IPS-20b (cell line): ENCODE measurements around the gene ABCB8.
"Not testable (repeated sequence)": the region's sequence is repeated elsewhere in the genome, so short reads cannot be mapped to it uniquely, and the experiment has no call there.

Source experiments
- H3K27ac ChIP-seq: one replicate; pipeline ENCODE4 v1.5.1; 2013; ENCODE audit warnings: low read length
- H3K27me3 ChIP-seq: 2 replicates; pipeline ENCODE4 v1.6.1; 2013; ENCODE audit warnings: mild to moderate bottlenecking, low read length, inconsistent platforms; ENCODE audit not compliant: insufficient read depth
- H3K36me3 ChIP-seq: 2 replicates; pipeline ENCODE4 v1.6.1; 2013; ENCODE audit warnings: low read depth, mild to moderate bottlenecking, inconsistent platforms, low read length, moderate library complexity; ENCODE audit not compliant: insufficient read depth
- H3K4me1 ChIP-seq: 2 replicates; pipeline ENCODE4 v1.6.1; 2013; ENCODE audit warnings: mild to moderate bottlenecking, control low read depth, inconsistent platforms, low read length, moderate library complexity; ENCODE audit not compliant: insufficient read depth
- H3K4me3 ChIP-seq: 2 replicates; pipeline ENCODE4 v1.5.1; 2013; ENCODE audit warnings: mild to moderate bottlenecking, low read length, inconsistent platforms
- H3K9ac ChIP-seq: 2 replicates; pipeline ENCODE4 v1.6.1; 2013; ENCODE audit warnings: low read depth, mild to moderate bottlenecking, inconsistent platforms, low read length, moderate library complexity
- H3K9me3 ChIP-seq: 2 replicates; pipeline ENCODE4 v1.6.1; 2013; ENCODE audit warnings: mild to moderate bottlenecking, low read depth, low read length, inconsistent platforms; ENCODE audit not compliant: insufficient read depth

The ABCB8 gene

GRCh38 chr7:151016942-151017341, 11.3 kb upstream of the ABCB8 start:
- H3K9ac ChIP-seq = no peak overlapping the region
- H3K9me3 ChIP-seq = no peaks in the 10 kb centered on the region
- peaks cover 61% of the 10 kb centered on the region for H3K27me3 ChIP-seq
- no peak overlapping the region for H3K4me3 ChIP-seq
- H3K36me3 ChIP-seq = no peaks in the 10 kb centered on the region
- H3K27ac ChIP-seq = no peak overlapping the region
- H3K4me1 ChIP-seq = peaks cover 15% of the 10 kb centered on the region

GRCh38 chr7:151017370-151017952, 10.8 kb upstream of the ABCB8 start:
- H3K27ac ChIP-seq = no peak overlapping the region
- H3K27me3 ChIP-seq = peaks cover 57% of the 10 kb centered on the region
- H3K4me1 ChIP-seq = peaks cover 14% of the 10 kb centered on the region
- H3K36me3 ChIP-seq = no peaks in the 10 kb centered on the region
- no peaks in the 10 kb centered on the region for H3K9me3 ChIP-seq
- H3K4me3 ChIP-seq = peak overlapping the region; percentile 58; the same call in 1 of the 2 replicates
- no peak overlapping the region for H3K9ac ChIP-seq

- Histone ChIP-seq H3K27ac (no peak overlapping the region), H3K27me3 (peaks cover 52% of the 10 kb centered on the region), H3K4me1 (peaks cover 11% of the 10 kb centered on the region), H3K36me3 (no peaks in the 10 kb centered on the region), H3K9me3 (no peaks in the 10 kb centered on the region), H3K9ac (no peak overlapping the region), H3K4me3 (peak overlapping the region; percentile 58; the same call in 1 of the 2 replicates)
Observed at GRCh38 chr7:151017953-151018420, 10.3 kb upstream of the ABCB8 start.

- H3K9me3 ChIP-seq = no peaks in the 10 kb centered on the region
- no peaks in the 10 kb centered on the region for H3K36me3 ChIP-seq
- H3K27ac ChIP-seq = no peak overlapping the region
- peak overlapping the region; percentile 44; the same call in 1 of the 2 replicates for H3K4me3 ChIP-seq
- H3K4me1 ChIP-seq = peaks cover 11% of the 10 kb centered on the region
- no peak overlapping the region for H3K9ac ChIP-seq
- peaks cover 49% of the 10 kb centered on the region for H3K27me3 ChIP-seq
Observed at GRCh38 chr7:151018421-151019129, 9.7 kb upstream of the ABCB8 start.

- Histone ChIP-seq H3K4me1 (peaks cover 11% of the 10 kb centered on the region), H3K9ac (no peak overlapping the region), H3K4me3 (no peak overlapping the region), H3K36me3 (no peaks in the 10 kb centered on the region), H3K27me3 (peaks cover 49% of the 10 kb centered on the region), H3K27ac (no peak overlapping the region), H3K9me3 (no peaks in the 10 kb centered on the region)
Observed at GRCh38 chr7:151019130-151019447, 9.2 kb upstream of the ABCB8 start.

GRCh38 chr7:151020231-151020630, 8.0 kb upstream of the ABCB8 start:
- H3K4me3 ChIP-seq = peak overlapping the region; percentile 35; the same call in 1 of the 2 replicates
- H3K9me3 ChIP-seq = no peaks in the 10 kb centered on the region
- H3K9ac ChIP-seq = peak overlapping the region; percentile 45; the same call in 1 of the 2 replicates
- peaks cover 49% of the 10 kb centered on the region for H3K27me3 ChIP-seq
- H3K4me1 ChIP-seq = peaks cover 11% of the 10 kb centered on the region
- no peak overlapping the region for H3K27ac ChIP-seq
- no peaks in the 10 kb centered on the region for H3K36me3 ChIP-seq

GRCh38 chr7:151023232-151023631, 5.0 kb upstream of the ABCB8 start:
- H3K4me1 ChIP-seq = peaks cover 17% of the 10 kb centered on the region
- no peaks in the 10 kb centered on the region for H3K36me3 ChIP-seq
- H3K4me3 ChIP-seq = no peak overlapping the region
- H3K9ac ChIP-seq = no peak overlapping the region
- H3K27ac ChIP-seq = no peak overlapping the region
- no peaks in the 10 kb centered on the region for H3K9me3 ChIP-seq
- peaks cover 36% of the 10 kb centered on the region for H3K27me3 ChIP-seq

- no peaks in the 10 kb centered on the region for H3K9me3 ChIP-seq
- H3K27ac ChIP-seq = no peak within 1 kb of the TSS
- H3K36me3 ChIP-seq = no peaks in the 10 kb centered on the region
- H3K4me1 ChIP-seq = peaks cover 17% of the 10 kb centered on the region
- no peak within 1 kb of the TSS for H3K4me3 ChIP-seq
- peaks cover 23% of the 10 kb centered on the region for H3K27me3 ChIP-seq
- no peak within 1 kb of the TSS for H3K9ac ChIP-seq
Observed at GRCh38 chr7:151024435-151025056, 3.7 kb upstream of the ABCB8 start, which contains the start of gene ATG9B. TSS of gene ATG9B (minus strand) at chr7:151024494. CDS start at chr7:151024423, 71 bp downstream.

GRCh38 chr7:151025924-151026671, 2.2 kb upstream of the ABCB8 start:
- Histone ChIP-seq H3K27ac (no peak overlapping the region), H3K27me3 (peaks cover 8% of the 10 kb centered on the region), H3K4me1 (peaks cover 5% of the 10 kb centered on the region), H3K9me3 (no peaks in the 10 kb centered on the region), H3K9ac (no peak overlapping the region), H3K4me3 (0 out of 2 replicates have a peak overlapping the region, but pooled peaks have one; percentile 90), H3K36me3 (no peaks in the 10 kb centered on the region)

GRCh38 chr7:151026771-151027727, 1.2 kb upstream of the ABCB8 start:
- not testable (repeated sequence) for H3K36me3 ChIP-seq, H3K27ac ChIP-seq, H3K9me3 ChIP-seq, H3K27me3 ChIP-seq, H3K9ac ChIP-seq, H3K4me1 ChIP-seq
- peak overlapping the region; percentile 90 for H3K4me3 ChIP-seq

GRCh38 chr7:151027728-151028130, 521 bp upstream of the ABCB8 start:
- H3K27me3 ChIP-seq, H3K9me3 ChIP-seq, H3K4me1 ChIP-seq, H3K27ac ChIP-seq, H3K36me3 ChIP-seq, H3K9ac ChIP-seq: not testable (repeated sequence)
- H3K4me3 ChIP-seq = peak overlapping the region; percentile 90
